IPS-NIHi11 (cell line): ENCODE measurements around the gene DMRTC1.
"Not testable (repeated sequence)": the region's sequence is repeated elsewhere in the genome, so short reads cannot be mapped to it uniquely, and the experiment has no call there.

ENCODE experiments used
- DNase-seq: peaks from one replicate; pipeline ENCODE4 v3.0.0; 2012; ENCODE audit warnings: mixed read lengths, low spot score

The DMRTC1 gene

DNA sequence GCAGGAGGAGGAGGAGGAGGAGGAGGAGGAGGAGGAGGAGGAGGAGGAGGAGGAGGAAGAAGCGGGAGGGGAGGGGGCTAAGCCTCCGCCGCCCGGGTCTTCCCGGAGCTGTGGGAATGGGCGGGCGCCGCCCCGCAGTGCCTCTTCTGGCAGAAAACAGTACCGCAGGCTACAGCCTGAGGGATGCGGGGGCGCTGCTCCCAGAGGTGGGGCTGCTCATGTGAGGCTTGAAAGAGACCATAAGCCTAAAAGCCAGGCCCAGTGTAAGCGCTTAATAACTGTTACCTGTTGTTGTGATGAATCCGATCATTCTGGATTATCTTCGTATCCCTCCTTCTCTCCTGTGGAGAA lies at the start of gene DMRTC1:
TSS of gene DMRTC1 (minus strand) at position 19 of the 351 bp plus-strand sequence. CDS start 68,143 bp downstream, outside the sequence.
- not testable (repeated sequence) for DNase-seq

- DNase-seq, result not testable (repeated sequence)
Observed at GRCh38 chrX:72980894-72981469, 37.3 kb upstream of the DMRTC1 start.

DNA sequence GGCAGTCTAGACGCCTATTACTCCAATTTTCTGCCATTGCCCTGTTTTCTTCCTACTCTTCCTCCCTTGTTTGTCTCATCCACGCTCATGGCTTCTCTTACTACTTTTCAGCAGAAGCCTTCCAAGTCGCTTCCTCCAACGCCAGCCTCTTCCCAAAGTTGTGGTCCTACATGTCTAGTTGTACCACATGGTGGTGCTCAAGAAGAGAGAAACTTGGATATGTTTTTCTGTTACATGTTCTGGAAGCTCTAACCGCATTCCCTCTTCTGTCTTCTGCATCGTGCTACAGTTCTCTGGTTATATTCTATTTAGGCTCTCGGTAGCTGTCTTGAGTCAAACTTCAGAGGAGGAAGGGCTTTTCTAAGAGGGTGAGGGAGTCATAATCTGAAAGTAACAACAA lies 31.2 kb upstream of the DMRTC1 start:
- not testable (repeated sequence) for DNase-seq

DNA sequence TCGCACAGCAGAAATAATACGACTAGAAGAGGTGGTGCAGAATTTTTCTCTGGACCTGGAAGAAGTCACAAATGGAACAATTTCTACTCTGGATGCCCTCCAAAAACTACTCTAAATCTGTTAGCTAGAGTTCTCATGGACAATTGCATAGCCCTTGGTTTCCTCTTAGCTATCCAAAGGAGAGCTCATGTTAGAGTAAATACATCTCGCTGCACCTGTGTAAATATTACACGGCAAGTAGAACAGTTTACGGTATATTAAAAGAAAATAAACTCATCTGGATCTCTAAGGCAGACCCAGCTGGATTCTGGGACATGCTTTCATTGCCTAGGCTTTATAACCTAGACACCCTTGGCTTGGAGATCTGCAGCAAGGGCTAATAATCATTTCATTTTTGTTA lies 28.2 kb upstream of the DMRTC1 start:
- not testable (repeated sequence) for DNase-seq

GRCh38 chrX:72959971-72960370 lies 16.3 kb upstream of the DMRTC1 start:
- not testable (repeated sequence) for DNase-seq

DNA sequence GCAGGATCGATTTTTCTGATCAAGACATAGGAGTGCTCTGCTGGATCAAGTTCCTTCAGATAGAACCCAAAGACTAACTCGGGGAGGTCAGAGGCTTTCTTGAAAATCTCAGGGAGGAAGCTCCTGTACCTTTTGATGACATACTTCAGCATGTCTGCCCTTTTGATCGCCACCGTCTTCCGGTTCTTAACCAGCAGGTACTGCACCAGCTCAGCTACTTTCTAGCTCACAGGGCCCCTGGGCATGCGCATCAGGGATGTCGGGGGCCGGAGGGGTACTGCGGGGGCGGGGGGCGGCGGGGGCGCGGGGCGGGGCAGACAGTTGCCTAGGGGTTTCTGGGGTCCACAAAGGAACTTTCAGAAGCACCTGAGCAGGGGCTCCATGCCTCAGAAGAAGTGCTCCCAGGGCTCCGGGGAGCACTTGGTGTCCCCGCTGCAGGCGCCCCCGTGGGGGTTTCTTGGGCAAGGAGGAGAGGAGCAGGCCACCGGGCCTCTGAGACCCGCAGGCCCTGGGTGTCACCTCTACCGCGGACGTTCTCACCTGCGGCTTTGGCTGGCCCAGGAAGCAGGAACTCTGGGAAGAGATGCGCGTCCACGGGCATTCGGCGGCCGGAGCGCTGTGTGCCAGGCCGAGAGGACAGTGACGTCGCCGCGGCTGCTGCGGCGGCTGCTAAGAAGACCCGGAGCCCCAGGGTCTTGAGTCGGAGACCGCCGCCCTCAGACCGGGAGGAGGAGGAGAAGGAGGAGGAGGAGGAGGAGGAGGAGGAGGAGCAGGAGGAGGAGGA lies 410 bp downstream of the DMRTC1 start:
- DNase-seq, result not testable (repeated sequence)

GRCh38 chrX:72942272-72942671 lies 1.4 kb downstream of the DMRTC1 start:
- DNase-seq, result not testable (repeated sequence)

DNA sequence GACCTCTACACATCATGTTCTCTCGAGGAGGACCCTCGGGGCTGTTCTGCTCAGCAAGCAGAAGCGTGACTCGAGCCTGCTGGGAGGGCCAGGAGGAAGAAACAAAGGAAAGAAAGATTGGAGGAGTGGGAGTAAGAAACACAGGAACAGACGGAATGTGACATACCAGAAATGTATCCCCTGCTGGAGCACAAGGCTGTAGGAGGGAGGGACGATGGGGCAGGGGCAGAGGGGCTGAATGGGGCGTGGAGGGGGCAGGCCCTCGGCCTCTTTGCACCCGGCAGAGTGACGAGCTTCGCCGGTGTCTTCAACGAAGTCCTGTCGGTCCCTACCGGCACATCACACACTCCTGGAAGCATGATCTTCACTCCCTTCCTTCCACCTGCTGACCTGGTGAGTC lies 5.7 kb downstream of the DMRTC1 start, which contains the start of gene FAM236A:
TSS of gene FAM236A (plus strand) at position 301 of the 400 bp plus-strand sequence. CDS start at position 358, 57 bp downstream.
- DNase-seq, result not testable (repeated sequence)

DNA sequence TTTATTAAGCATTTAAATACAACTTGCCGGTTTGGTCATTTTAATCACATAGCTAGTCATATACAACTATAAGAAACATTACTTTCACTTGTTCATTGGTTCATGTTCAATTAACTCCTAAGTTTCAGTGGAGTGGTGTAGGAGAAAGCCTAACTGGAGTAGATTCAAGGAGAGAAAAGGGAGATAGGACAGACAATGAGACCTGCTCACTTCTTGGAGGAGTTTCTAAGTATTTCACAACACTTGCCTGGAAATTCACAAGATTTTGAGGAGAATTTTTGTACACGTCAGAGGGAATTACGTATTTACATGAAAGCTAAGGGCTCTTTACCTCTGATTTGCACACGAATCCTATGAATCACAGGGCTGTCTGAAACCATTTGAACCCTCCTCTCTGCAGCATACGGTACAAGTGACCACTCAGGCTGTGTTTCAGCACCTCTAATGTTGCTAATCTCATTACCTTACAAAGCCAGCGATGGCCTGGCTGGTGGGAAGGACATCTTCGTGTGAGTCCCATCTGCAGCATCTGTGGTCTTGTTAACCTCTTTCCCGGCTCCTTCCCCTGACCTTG lies 6.7 kb downstream of the DMRTC1 start:
- DNase-seq, result not testable (repeated sequence)

DNA sequence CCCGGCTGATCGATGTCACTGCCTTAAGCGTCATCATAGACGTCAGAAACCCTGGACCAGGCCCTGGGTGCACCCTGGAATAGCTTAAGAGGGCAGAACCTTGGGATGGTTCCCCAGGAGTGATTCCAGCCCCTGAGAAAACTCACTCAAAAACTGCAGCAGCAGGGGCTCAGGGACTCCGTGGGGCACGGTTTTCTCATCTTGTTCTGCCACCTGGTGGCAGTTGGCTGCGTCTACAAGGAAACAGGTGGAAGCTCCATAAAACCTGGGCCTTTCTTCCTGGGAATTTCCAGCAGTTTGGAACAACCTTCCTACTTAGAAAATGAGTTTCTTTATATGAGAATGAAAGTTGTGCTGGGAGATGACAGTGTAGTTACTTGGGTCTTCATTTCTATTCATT lies 7.2 kb downstream of the DMRTC1 start:
- not testable (repeated sequence) for DNase-seq

DNA sequence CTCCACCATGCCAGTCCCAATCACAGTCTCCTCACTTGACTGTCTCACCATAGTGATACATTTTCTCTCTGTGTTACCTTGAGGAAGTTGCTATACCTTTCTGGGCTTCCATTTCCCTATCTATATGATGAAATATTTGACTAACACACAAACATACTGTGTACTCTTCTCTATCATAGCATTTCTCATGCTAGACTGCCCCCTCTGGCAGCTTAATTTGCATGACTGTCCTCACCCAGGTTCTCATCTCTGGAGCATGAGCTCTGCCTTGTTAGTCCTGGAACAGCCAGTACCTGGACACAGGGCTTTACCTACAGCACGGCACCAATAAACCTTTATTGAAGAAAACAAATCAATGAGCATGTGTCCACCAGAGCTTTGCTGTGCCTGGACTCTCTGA lies 11.4 kb downstream of the DMRTC1 start:
- DNase-seq, result not testable (repeated sequence)

GRCh38 chrX:72916096-72916495 lies 27.5 kb downstream of the DMRTC1 start:
- not testable (repeated sequence) for DNase-seq

DNA sequence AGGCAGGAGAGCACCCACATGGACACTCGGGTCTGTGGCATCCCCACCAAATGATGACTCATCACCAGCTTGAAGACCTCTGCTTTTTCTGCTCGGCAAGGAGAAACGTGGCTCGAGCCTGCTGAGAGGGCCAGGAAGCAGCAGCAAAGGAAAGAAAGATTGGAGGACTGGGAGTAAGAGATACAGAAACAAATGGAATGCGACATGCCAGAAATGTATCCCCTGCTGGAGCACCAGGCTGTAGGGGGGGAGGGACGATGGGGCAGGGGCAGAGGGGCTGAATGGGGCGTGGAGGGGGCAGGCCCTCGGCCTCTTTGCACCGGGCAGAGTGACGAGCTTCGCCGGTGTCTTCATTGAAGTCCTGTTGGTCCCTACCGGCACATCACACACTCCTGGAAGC lies 31.3 kb downstream of the DMRTC1 start, which contains the start of gene FAM236C:
TSS of gene FAM236C (plus strand) at position 301 of the 400 bp plus-strand sequence. CDS start 100 bp downstream, outside the sequence.
- DNase-seq, result not testable (repeated sequence)

- not testable (repeated sequence) for DNase-seq
Observed at GRCh38 chrX:72889740-72890139, 53.9 kb downstream of the DMRTC1 start.

DNA sequence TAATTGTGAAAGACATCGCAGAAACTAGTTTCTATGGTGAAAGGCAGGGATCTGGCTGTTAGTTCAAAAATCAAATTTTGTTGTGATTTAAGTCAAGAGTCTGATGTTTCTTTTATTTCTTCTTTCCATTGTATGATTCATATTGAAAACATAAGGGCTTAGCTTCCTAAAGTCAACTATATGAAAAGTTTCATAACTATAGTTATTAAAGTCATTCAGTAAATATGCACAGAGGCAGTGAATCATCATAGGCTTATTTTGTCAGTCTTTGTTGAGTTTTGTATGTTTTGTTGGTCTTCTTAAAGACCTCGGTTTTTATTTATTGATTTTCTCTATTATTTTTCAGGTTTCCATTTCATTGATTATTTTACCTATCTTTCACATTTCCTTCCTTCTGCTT lies 60.7 kb downstream of the DMRTC1 start:
- DNase-seq, result not testable (repeated sequence)

DNA sequence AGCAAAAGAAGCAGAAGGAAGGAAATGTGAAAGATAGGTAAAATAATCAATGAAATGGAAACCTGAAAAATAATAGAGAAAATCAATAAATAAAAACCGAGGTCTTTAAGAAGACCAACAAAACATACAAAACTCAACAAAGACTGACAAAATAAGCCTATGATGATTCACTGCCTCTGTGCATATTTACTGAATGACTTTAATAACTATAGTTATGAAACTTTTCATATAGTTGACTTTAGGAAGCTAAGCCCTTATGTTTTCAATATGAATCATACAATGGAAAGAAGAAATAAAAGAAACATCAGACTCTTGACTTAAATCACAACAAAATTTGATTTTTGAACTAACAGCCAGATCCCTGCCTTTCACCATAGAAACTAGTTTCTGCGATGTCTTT lies 106.1 kb downstream of the DMRTC1 start:
- DNase-seq, result not testable (repeated sequence)

DNA sequence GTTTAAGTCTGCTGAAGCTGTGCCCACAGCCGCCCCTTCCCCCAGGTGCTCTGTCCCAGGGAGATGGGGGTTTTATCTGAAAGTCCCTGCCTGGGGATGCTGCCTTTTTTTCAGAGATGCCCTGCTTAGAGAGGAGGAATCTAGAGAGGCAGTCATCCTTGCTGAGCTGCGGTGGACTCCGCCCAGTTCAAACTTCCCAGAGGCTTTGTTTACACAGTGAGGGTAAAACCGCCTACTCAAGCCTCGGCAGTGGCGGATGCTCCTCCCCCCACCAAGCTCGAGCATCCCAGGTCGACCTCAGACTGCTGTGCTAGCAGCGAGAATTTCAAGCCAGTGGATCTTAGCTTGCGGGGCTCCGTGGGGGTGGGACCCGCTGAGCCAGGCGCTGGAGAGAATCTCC lies 112.9 kb downstream of the DMRTC1 start:
- DNase-seq, result not testable (repeated sequence)
